Calu3 (cell line): ENCODE data around the gene SMARCE1. TPM values are rescaled to one million over a fixed set of nuclear protein-coding genes. Genes with fewer than 3 reads are reported as not detected.
A peak's percentile ranks its signal among the peaks of the same experiment; 100 is the strongest.

Source experiments
- BruUV-seq: library from RNA; stranded (reverse); fragments of 400-500 nt; replicated peaks from 2 replicates; lab custom pipeline; 2021; lab: Mats Ljungman, UMichigan
- CTCF ChIA-PET: fragments of 300-600 bp; sonication (Branson Sonifier 250); formaldehyde crosslinking; loops from one replicate; lab custom pipeline; 2022; ENCODE audit warnings: antibody characterized with exemption; lab: Charles Lee
- DNase-seq: peaks from one replicate; pipeline ENCODE4 v3.0.0; 2022
- H3K27ac Mint-ChIP-seq: one replicate; pipeline ENCODE4 v1.8.0; 2022; ENCODE audit warnings: mixed read lengths; ENCODE audit not compliant: unreplicated experiment
- H3K27me3 Mint-ChIP-seq: one replicate; pipeline ENCODE4 v1.8.0; 2022; ENCODE audit warnings: mixed read lengths; ENCODE audit not compliant: unreplicated experiment
- H3K36me3 Mint-ChIP-seq: one replicate; pipeline ENCODE4 v1.8.0; 2022; ENCODE audit warnings: mild to moderate bottlenecking, moderate library complexity, mixed read lengths; ENCODE audit not compliant: insufficient read depth, unreplicated experiment
- H3K4me1 Mint-ChIP-seq: one replicate; pipeline ENCODE4 v1.8.0; 2022; ENCODE audit warnings: mild to moderate bottlenecking, low read depth, mixed read lengths; ENCODE audit not compliant: unreplicated experiment
- H3K4me3 Mint-ChIP-seq: one replicate; pipeline ENCODE4 v1.8.0; 2022; ENCODE audit warnings: mild to moderate bottlenecking, low read depth, moderate library complexity, mixed read lengths; ENCODE audit not compliant: unreplicated experiment
- H3K9me3 Mint-ChIP-seq: one replicate; pipeline ENCODE4 v1.8.0; 2022; ENCODE audit warnings: low read depth, mixed read lengths; ENCODE audit not compliant: unreplicated experiment
- intact Hi-C: fragments of 100-400 bp; cut with micrococcal nuclease; formaldehyde crosslinking; loops from one replicate; pipeline ENCODE4 v1.10.0; 2022; ENCODE audit not compliant: unreplicated experiment
- total RNA-seq: library from RNA; stranded (reverse); gene quantifications from 2 replicates; pipeline ENCODE4 v1.2.3, GENCODE V29; 2022
- TF ChIP-seq, protein P1 (sequence below): fragments of 200-600 bp; IDR thresholded peaks from one replicate; pipeline ENCODE4 v1.8.0; 2022; ENCODE audit warnings: antibody characterized with exemption; ENCODE audit not compliant: unreplicated experiment

SMARCE1 gene
- total RNA-seq, 1 experiment from 2014 or later = 768 TPM

DNA sequence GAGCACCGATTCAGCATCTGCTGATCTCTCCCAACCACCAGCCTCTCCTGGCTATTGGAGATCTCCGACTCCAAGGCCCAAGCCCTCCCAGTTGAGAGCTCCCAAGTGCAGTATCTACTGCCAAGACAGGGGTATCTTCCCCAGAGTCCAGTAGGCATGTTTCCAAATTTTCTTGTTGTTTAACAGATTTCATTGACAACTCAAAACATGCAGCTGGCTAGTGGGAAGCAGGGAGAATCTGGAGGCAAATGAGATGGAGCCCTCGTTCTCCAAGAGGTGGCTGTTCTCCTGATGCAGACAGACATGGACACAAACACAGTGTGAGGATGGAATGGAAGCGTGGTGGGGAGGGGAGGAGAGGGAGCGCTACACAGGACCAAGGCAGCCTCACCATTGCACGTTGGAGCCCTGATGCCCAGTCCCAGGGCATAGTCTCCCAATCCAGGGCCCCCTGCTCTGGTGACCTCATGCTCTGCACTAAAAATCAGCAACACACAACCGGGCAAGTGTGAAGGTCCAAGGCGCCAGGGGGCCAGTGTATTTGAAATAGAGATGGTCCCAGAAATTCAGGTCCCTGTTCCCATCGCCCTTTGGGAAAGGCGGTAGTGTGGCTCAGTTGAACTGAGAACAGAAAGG, 31.7 kb downstream of the SMARCE1 start:
- no peak for DNase-seq
- Mint-ChIP-seq H3K27ac (no peak overlapping the region), H3K9me3 (no peaks in the 10 kb centered on the region), H3K36me3 (no peaks in the 10 kb centered on the region), H3K4me3 (no peak overlapping the region), H3K4me1 (peaks cover 28% of the 10 kb centered on the region), H3K27me3 (peaks cover 97% of the 10 kb centered on the region)
- intact Hi-C loops = loop anchor here (1.0 to 2.0 kb wide), 8 partner anchors 19 to 287 kb away; no protein-coding TSS in a partner anchor
- TF ChIP-seq, protein P1, sequence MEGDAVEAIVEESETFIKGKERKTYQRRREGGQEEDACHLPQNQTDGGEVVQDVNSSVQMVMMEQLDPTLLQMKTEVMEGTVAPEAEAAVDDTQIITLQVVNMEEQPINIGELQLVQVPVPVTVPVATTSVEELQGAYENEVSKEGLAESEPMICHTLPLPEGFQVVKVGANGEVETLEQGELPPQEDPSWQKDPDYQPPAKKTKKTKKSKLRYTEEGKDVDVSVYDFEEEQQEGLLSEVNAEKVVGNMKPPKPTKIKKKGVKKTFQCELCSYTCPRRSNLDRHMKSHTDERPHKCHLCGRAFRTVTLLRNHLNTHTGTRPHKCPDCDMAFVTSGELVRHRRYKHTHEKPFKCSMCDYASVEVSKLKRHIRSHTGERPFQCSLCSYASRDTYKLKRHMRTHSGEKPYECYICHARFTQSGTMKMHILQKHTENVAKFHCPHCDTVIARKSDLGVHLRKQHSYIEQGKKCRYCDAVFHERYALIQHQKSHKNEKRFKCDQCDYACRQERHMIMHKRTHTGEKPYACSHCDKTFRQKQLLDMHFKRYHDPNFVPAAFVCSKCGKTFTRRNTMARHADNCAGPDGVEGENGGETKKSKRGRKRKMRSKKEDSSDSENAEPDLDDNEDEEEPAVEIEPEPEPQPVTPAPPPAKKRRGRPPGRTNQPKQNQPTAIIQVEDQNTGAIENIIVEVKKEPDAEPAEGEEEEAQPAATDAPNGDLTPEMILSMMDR = no peak
- CTCF ChIA-PET = interaction anchor here (0.5 to 11.7 kb wide), 120 partner anchors 11 to 1522 kb away, joined by 3 to 262 read pairs (median 6); partner anchors contain the start of genes CCR7, EIF1, ERBB2 and IGFBP4
- BruUV-seq = no TSS peak

DNA sequence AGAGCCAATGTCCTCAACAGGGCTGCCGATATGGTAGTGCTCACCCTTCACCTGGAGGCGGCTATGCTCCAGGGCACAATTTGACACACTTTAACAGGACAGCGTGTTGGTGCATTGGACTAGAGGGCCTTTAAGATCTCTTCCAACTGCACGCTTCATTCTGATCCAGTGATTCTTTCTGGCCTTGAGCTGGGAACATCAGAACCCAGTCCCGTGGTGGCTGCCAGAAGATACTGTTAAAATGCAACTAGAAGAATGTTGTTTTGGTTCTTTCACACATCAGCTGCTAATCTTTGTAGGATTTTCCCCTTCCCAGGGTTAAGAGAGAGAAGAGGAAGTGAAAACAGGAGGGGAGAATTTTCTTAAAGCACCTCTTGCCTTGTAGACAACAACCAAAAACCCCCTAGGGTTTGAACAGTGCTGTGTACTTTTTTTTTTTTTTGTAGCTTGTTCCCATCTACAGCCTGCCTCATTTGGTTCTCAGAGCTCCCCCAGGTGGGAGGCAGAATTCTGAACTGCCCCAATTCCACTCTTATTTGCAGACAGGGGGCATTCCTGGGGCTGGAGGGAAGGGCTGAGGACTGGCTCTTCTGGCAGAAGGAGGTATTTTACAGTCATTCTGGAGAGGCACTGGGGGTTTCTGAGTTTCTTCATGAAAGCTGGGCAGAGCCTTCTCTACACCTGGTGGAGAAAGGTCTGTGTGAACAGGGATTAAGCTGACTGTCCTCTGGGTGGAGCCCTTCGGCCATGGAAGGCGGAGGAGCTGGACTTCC, 32.4 kb downstream of the SMARCE1 start:
- Mint-ChIP-seq H3K27me3 (peaks cover 97% of the 10 kb centered on the region), H3K4me3 (no peak overlapping the region), H3K4me1 (peaks cover 24% of the 10 kb centered on the region), H3K27ac (no peak overlapping the region), H3K9me3 (no peaks in the 10 kb centered on the region), H3K36me3 (no peaks in the 10 kb centered on the region)
- CTCF ChIA-PET = interaction anchor here (0.5 to 11.7 kb wide), 121 partner anchors 11 to 1073 kb away, joined by 3 to 262 read pairs (median 6); partner anchors contain the start of genes CCR7, EIF1, ERBB2 and IGFBP4
- TF ChIP-seq, protein P1 = no peak
- intact Hi-C loops = loop anchor here (1.0 to 2.0 kb wide), 8 partner anchors 20 to 288 kb away; no protein-coding TSS in a partner anchor
- BruUV-seq = no TSS peak
- peak; percentile 100 for DNase-seq

DNA sequence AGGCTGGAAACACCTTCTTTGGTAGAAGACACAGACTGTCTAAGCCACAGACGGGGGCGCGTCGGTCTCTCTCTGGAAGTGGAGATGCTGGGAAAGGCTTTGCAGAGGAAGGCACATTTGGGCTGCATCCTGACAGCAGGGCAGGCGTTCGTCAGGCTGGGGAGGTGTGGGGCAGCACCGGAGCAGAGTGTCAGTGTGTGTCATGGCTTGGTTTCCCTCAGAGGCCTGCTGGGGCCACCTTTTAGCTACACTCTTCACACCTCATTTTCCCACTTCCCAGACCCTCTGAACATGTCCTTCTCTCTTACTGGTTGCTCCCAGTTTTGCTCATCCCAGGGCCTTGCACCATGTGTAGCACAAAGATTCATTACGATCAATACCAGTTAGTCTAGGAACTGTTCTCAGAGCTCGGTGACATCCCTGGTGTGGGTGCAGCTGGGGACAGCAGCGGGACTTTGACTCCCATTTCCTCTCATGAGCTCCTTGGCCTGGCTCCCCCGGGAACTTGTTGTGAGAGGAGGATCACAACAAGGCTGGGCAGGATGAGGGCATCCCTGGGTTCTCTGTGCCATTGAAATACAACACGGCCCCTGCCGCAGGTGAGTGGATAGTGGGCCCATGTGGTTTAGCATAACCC, 33.1 kb downstream of the SMARCE1 start:
- Mint-ChIP-seq H3K9me3 (no peaks in the 10 kb centered on the region), H3K27ac (no peak overlapping the region), H3K27me3 (peaks cover 97% of the 10 kb centered on the region), H3K4me1 (peaks cover 18% of the 10 kb centered on the region), H3K36me3 (no peaks in the 10 kb centered on the region), H3K4me3 (no peak overlapping the region)
- CTCF ChIA-PET = interaction anchor here (0.6 to 11.7 kb wide), 77 partner anchors 10 to 1074 kb away, joined by 3 to 262 read pairs (median 9); partner anchors contain the start of genes CCR7, EIF1, ERBB2 and KRT222
- BruUV-seq = no TSS peak
- TF ChIP-seq, protein P1 = no peak
- no peak for DNase-seq
- intact Hi-C loops = loop anchor here (1.0 to 2.0 kb wide), 8 partner anchors 20 to 288 kb away; no protein-coding TSS in a partner anchor
